IMR-90 (cell line): ENCODE measurements around the gene RASL10A.

Experiments
- BHLHE40 ChIP-seq: fragments of 150-350 bp; IDR thresholded peaks from 2 replicates; pipeline ENCODE4 v1.6.1; 2016; ENCODE audit warnings: mild to moderate bottlenecking, low read depth, low read length
- CEBPB ChIP-seq: IDR thresholded peaks from 2 replicates; pipeline ENCODE4 v1.6.1; 2012; ENCODE audit warnings: low read depth, low read length, improper control_type of control experiment
- CHD1 ChIP-seq: IDR thresholded peaks from 2 replicates; pipeline ENCODE4 v1.6.1; 2012; ENCODE audit warnings: low read depth, low read length, improper control_type of control experiment
- CTCF ChIP-seq: conservative IDR thresholded peaks from 2 replicates; pipeline ENCODE4 v1.5.1; 2012; ENCODE audit warnings: mild to moderate bottlenecking, low read depth, low read length, improper control_type of control experiment
- ELK1 ChIP-seq: fragments of 150-350 bp; IDR thresholded peaks from 2 replicates; pipeline ENCODE4 v1.6.1; 2016; ENCODE audit warnings: low read depth, mild to moderate bottlenecking, low read length, moderate library complexity, borderline replicate concordance
- FOS ChIP-seq: fragments of 150-350 bp; IDR thresholded peaks from 2 replicates; pipeline ENCODE4 v1.6.1; 2016; ENCODE audit warnings: low read depth, low read length
- MAFK ChIP-seq: IDR thresholded peaks from 2 replicates; pipeline ENCODE4 v1.6.1; 2012; ENCODE audit warnings: low read depth, low read length, improper control_type of control experiment
- MXI1 ChIP-seq: IDR thresholded peaks from 2 replicates; pipeline ENCODE4 v1.6.1; 2012; ENCODE audit warnings: low read depth, mild to moderate bottlenecking, low read length, moderate library complexity, borderline replicate concordance
- NFE2L2 ChIP-seq: fragments of 150-350 bp; IDR thresholded peaks from 2 replicates; pipeline ENCODE4 v1.6.1; 2016; ENCODE audit warnings: low read depth, mild to moderate bottlenecking, low read length
- POLR2A ChIP-seq: IDR thresholded peaks from 2 replicates; pipeline ENCODE4 v1.6.1; 2012; ENCODE audit warnings: mild to moderate bottlenecking, low read depth, low read length
- RAD21 ChIP-seq: IDR thresholded peaks from 2 replicates; pipeline ENCODE4 v1.6.1; 2012; ENCODE audit warnings: low read length, improper control_type of control experiment
- RFX5 ChIP-seq: IDR thresholded peaks from 2 replicates; pipeline ENCODE4 v1.8.0; 2012; ENCODE audit warnings: low read depth, mild to moderate bottlenecking, low read length, moderate library complexity
- SMC3 ChIP-seq: fragments of 150-350 bp; IDR thresholded peaks from 2 replicates; pipeline ENCODE4 v1.6.1; 2016; ENCODE audit warnings: low read depth, mild to moderate bottlenecking, antibody characterized with exemption, low read length, moderate library complexity
- USF2 ChIP-seq: fragments of 150-350 bp; IDR thresholded peaks from 2 replicates; pipeline ENCODE4 v1.6.1; 2017; ENCODE audit warnings: mild to moderate bottlenecking, antibody characterized with exemption, low read length, low read depth

- no peak for TF ChIP-seq CTCF
- TF ChIP-seq MAFK = no peak
- no peak for TF ChIP-seq CEBPB
- no peak for TF ChIP-seq USF2
- TF ChIP-seq ELK1 = no peak
- no peak for TF ChIP-seq MXI1
- TF ChIP-seq POLR2A = no peak
- no peak for TF ChIP-seq RAD21
- TF ChIP-seq CHD1 = no peak
- no peak for TF ChIP-seq BHLHE40
- TF ChIP-seq SMC3 = no peak
- TF ChIP-seq FOS = no peak
- TF ChIP-seq NFE2L2 = no peak
- TF ChIP-seq RFX5 = no peak
These were observed 3.9 kb downstream of the RASL10A start for GRCh38 chr22:29311464-29312217.
